ENCODE measurements around the gene CACNA2D2. TPM values are rescaled to one million over a fixed set of nuclear protein-coding genes. Genes with fewer than 3 reads are reported as not detected.

The CACNA2D2 gene
- total RNA-seq, 1 experiment from 2014 or later, result 0.03 TPM

DNA sequence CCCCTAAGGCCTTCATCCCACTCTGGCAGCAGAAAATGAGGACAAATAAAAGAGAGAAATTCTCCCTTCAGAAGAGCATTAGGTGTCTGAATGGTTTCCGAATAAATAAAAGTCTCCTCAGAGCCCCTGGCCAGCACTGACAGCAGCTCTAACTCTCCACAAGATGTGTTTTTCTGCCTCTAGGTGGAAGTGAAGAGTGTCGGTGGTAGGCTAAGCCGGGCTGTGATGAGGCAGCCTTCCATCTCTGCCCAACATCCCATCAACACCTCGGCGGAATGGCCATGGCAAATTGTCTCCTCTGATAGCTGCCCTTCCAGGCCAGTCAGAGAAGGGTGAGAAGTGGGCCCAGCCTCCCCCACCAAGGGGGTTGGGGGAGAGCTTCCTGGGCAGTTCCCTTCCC lies 6.3 kb upstream of the CACNA2D2 start:
- in situ Hi-C loops (cut with HindIII; ENCODE audit: low pct_unique_long_range_greater_than_20kb, low sequenced_read_pairs), result no loop called here
- no peak for DNase-seq (ENCODE audit: low read depth)

GRCh38 chr3:50508821-50509220 lies 5.4 kb upstream of the CACNA2D2 start:
- no peak for DNase-seq (ENCODE audit: low read depth)
- in situ Hi-C loops (cut with HindIII; ENCODE audit: low pct_unique_long_range_greater_than_20kb, low sequenced_read_pairs), result no loop called here

- in situ Hi-C loops (cut with HindIII; ENCODE audit: low pct_unique_long_range_greater_than_20kb, low sequenced_read_pairs), result no loop called here
- no peak for DNase-seq (ENCODE audit: low read depth)
Measured at GRCh38 chr3:50506169-50506568, 2.7 kb upstream of the CACNA2D2 start.

DNA sequence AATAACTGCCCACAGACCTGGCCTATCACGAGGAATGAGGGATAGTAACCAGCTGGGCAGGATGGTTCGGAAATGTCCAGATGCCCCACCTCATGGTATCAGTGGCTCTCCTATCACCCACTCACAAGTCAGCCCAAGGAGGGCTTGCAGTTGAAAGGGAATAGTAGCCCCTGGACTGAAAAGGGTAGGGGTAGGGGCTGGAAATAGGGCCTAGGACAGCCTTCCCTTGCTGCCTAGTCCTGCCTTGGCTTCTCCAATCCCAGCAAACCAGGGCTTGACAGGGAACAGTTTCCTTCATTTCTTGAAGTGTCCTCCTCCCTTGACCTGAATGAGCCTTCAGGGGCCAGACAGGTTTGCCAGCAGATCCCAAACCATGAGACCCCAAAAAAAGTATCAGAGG lies 1.2 kb upstream of the CACNA2D2 start:
- no peak for DNase-seq (ENCODE audit: low read depth)
- in situ Hi-C loops (cut with HindIII; ENCODE audit: low pct_unique_long_range_greater_than_20kb, low sequenced_read_pairs), result no loop called here

DNA sequence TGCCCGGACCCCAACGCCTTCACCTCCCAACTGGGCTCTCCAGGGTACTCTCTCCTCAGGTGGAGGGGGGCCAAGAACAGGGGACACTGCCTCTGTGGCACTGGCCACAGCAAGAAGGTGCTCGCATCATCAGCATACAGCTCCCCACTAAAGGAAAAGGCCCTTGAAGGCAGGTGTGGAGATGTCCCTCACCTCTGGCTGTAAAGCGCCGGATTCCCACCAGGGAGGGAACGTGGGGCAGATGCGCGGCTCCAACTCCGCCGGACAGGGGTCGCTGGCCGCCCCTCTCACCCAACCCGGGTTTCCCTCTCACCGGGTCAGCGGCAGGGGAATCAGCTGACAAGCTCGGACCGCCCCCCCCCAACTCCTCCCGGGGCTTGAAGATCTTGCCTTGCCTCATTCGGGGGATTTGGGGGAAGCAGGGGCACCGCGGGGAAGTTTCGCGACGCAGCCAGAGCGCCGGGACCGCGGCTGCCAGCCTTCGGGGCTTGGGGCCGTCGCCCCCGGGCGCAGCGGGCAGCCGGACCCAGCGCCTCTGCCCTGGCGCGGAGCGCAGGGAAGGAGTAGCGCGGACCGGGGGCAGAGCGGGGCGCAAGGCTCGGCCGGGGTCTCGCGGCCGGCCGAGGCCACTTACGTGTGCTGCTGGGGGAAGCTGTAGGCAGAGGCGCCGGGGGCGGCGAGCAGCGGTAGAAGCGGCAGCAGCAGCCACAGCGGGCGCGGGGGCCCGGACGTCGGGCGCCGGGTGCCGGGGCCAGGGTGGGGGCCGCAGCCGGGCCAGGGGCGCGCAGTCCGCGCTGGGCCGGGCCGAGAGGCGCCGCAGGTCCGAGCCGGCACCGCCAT lies 630 bp downstream of the CACNA2D2 start:
- no peak for DNase-seq (ENCODE audit: low read depth)
- in situ Hi-C loops (cut with HindIII; ENCODE audit: low pct_unique_long_range_greater_than_20kb, low sequenced_read_pairs), result no loop called here

DNA sequence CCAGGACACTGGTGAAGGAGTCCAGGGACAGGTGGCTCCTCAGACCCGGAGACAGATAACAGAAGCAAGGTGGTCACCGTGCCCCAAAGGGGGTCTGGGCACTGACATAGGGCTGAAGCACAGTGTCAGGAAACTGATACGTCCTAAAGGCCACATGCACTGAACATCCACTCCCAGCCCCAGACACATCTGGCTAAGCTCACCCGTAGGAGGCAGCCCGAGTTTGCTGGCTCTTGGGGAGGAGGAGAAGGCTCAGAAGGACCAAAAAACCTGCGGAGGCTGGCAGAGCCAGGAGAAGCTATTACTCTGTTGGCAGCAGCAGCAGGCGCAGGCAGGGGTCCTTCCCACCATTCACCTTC lies 1.2 kb downstream of the CACNA2D2 start:
- DNase-seq (ENCODE audit: low read depth), result no peak
- in situ Hi-C loops (cut with HindIII; ENCODE audit: low pct_unique_long_range_greater_than_20kb, low sequenced_read_pairs), result no loop called here

- DNase-seq (ENCODE audit: low read depth), result no peak
- in situ Hi-C loops (cut with HindIII; ENCODE audit: low pct_unique_long_range_greater_than_20kb, low sequenced_read_pairs), result no loop called here
Measured at GRCh38 chr3:50495609-50496423, 7.6 kb downstream of the CACNA2D2 start.

DNA sequence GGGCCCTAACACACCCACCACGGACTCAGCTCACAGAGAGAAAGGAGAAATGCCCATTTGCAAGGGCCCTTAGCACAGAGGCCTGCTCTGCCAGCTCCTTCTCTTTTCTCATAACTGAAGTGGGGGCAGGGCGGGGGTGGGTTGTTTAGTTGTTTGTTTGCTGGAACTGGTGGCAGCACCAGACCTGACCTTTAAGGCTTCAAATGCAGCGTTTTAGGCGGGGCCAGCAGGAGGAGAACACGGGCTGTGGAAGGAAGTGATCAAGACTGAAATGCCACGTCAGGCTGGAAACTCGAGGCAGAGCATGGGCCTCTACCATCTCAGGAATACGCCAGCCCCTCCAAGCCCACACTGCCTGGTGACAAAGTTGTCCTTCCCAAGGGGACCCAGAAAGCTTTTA lies 9.3 kb downstream of the CACNA2D2 start:
- DNase-seq (ENCODE audit: low read depth), result no peak
- in situ Hi-C loops (cut with HindIII; ENCODE audit: low pct_unique_long_range_greater_than_20kb, low sequenced_read_pairs), result no loop called here

DNA sequence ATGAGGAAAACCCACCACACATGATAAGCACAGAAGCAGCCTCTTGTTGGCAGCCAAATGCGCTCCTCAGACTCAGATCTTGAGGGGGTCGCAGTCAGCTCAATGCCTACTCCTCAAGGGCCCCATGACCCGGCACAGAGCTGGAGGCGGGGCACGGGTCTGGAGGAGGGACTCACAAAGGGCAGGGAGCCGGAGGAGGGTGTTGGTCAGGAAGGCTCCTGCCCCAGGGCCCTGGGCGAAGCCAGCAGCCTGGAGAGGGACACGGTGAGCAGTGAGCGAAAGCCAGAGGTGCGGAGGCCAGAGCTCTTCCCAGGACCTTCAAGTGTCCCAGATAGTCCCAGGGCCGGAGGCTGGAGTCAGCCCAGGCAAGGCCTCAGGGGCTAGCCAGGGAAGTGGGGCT lies 9.8 kb downstream of the CACNA2D2 start:
- no peak for DNase-seq (ENCODE audit: low read depth)
- in situ Hi-C loops (cut with HindIII; ENCODE audit: low pct_unique_long_range_greater_than_20kb, low sequenced_read_pairs), result no loop called here

DNA sequence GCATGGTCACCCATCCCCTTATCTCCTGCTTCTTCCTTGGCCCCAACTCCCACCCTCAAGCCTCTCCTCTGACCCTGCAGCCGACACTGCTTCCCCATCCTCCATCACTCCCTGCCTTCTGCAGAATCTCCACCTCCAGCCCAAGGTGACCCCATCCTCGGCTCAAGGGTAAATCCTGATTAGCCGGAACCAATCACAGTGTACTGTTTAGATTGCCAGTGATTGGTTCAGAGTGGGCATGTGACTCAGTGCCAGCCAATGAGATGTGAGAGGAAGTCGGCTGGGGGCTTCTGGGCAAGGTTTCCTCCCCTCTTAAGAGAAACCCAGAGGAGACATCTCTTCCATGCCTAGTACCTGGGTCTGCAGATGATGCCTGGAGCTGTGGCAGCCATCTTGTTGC lies 10.3 kb downstream of the CACNA2D2 start:
- DNase-seq (ENCODE audit: low read depth), result no peak
- in situ Hi-C loops (cut with HindIII; ENCODE audit: low pct_unique_long_range_greater_than_20kb, low sequenced_read_pairs), result no loop called here

GRCh38 chr3:50491023-50491422 lies 12.4 kb downstream of the CACNA2D2 start:
- no peak for DNase-seq (ENCODE audit: low read depth)
- in situ Hi-C loops (cut with HindIII; ENCODE audit: low pct_unique_long_range_greater_than_20kb, low sequenced_read_pairs), result no loop called here

DNA sequence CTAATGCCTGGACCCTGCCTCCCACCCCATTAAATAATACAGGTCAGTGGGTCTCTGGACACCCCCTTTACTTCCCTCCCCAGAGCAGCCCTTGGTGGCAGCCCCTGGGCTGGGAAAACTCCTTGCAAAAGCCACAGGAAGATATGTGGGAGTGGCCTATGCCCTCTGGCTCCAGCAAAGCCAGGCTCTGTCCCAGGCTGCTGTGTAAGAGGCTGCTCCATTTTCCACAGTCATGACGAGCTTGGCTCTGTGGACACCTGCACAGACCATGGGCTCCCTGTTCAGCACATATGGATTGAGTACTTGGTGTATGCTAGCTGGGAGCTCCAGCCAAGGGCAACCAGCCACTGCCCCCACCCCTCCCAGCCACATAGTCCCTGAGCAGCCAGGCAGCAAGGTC lies 13.0 kb downstream of the CACNA2D2 start:
- no peak for DNase-seq (ENCODE audit: low read depth)
- in situ Hi-C loops (cut with HindIII; ENCODE audit: low pct_unique_long_range_greater_than_20kb, low sequenced_read_pairs), result no loop called here

DNA sequence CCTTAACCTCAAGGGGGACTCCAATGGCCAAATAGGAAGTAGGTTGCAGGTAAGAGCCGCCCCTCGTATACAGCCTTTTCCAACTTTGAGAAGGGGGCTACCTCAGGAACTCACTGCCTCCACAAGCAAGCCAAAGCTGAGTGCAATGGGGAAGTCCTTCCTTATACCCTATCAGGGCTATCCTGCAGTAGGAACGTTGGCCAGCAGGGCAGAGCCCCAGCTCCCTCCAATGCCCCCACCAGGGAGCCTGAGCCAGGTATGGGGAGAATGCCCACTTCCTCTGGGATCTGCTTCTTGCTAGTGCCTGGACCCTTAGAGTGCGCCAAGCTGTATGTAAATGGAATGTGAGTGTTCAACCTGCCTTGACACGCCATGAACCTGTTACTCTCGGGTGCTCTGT lies 16.3 kb downstream of the CACNA2D2 start:
- DNase-seq (ENCODE audit: low read depth), result no peak
- in situ Hi-C loops (cut with HindIII; ENCODE audit: low pct_unique_long_range_greater_than_20kb, low sequenced_read_pairs), result no loop called here

DNA sequence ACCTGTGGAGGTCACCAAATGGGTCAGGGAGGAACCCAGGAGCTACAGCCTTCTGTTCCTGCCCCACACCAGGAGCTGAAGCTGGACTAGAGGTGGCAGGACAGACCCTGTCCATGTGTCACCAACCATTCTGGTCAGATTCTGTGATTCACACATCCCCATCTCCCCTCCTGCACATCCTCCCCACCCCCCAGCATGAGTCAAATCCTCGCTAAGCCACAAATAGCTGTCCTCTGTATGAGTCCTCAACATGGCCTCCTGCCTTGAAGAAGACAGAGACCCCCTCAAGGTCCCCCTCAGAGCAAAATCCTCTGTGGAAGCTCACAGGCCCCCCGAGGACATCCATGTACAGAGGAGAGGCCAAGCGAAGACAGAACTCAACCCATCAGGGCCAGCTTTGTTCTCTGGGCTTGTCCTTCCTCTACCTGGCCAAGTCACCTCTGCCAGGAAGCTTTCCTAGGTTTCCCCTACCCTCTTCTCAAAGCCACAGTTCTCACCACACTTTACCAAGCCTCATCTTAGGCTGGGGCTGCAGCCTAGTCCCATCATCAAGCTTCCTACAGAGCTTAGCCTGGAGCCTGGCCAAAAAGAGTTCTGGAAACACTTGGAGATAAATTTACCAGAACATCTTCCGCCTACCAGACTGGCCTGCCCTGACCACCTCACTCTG lies 17.1 kb downstream of the CACNA2D2 start:
- no peak for DNase-seq (ENCODE audit: low read depth)
- in situ Hi-C loops (cut with HindIII; ENCODE audit: low pct_unique_long_range_greater_than_20kb, low sequenced_read_pairs), result no loop called here

- no peak for DNase-seq (ENCODE audit: low read depth)
- in situ Hi-C loops (cut with HindIII; ENCODE audit: low pct_unique_long_range_greater_than_20kb, low sequenced_read_pairs), result no loop called here
Measured at GRCh38 chr3:50484722-50485121, 18.7 kb downstream of the CACNA2D2 start.

DNA sequence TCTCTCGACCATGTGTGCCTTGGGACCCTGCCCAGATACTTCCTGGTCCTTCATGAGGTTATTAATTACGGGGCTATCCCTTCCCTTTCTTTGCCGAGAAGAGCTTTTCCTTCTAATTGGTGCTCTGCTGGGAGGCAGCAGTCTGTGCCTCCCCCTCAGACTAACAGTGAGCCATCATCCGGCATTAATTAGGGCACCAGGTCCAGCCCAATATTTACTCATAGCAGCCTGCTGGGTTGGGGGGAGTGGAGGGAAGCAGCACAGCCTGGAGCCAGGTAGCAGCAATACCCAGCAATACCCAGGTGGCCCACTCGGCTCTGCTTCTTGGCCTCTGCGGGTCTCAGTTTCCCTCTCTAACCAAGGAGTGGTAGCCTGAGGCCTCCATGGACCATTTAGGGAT lies 20.1 kb downstream of the CACNA2D2 start:
- DNase-seq (ENCODE audit: low read depth), result no peak
- in situ Hi-C loops (cut with HindIII; ENCODE audit: low pct_unique_long_range_greater_than_20kb, low sequenced_read_pairs), result no loop called here

DNA sequence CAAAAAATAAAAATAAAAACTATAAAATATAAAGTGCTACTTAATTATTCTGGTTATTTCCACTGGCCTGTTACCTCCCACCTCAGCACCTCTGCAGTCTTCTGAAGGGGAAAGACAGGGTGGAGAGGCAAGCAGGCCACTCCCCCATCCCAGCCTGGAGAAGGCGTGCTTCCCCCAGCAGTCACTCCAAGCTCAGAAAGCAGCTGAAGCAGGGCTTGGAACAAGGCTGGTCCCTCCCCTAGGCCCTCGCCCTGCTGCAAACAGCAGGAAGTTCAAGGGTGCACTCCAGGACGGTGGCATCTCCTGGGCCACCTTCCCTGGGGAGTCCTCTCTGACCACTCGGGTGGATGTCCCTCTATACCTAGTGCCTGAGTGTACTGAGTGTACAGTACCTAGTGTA lies 21.4 kb downstream of the CACNA2D2 start:
- in situ Hi-C loops (cut with HindIII; ENCODE audit: low pct_unique_long_range_greater_than_20kb, low sequenced_read_pairs), result no loop called here
- DNase-seq (ENCODE audit: low read depth), result no peak

DNA sequence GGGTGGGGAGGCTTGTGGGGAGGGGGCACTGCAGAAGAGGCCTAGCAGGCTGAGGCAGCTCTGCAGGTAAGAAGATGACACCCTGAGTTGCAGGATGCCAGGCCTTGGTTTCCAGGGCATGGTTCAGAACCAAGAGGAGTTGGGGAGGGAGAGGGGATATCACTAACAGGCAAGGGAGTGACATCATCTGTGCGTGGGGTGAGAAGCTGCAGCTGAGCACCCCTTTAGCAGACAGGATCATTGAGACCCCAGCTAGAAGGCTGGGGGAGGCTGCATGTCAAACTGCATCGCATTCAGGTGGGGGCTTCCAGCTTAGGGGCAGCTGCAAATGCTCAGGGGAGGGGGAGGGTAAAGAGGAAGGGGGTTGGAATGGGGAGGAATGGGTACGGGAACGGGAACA lies 23.0 kb downstream of the CACNA2D2 start:
- in situ Hi-C loops (cut with HindIII; ENCODE audit: low pct_unique_long_range_greater_than_20kb, low sequenced_read_pairs), result no loop called here
- DNase-seq (ENCODE audit: low read depth), result no peak

DNA sequence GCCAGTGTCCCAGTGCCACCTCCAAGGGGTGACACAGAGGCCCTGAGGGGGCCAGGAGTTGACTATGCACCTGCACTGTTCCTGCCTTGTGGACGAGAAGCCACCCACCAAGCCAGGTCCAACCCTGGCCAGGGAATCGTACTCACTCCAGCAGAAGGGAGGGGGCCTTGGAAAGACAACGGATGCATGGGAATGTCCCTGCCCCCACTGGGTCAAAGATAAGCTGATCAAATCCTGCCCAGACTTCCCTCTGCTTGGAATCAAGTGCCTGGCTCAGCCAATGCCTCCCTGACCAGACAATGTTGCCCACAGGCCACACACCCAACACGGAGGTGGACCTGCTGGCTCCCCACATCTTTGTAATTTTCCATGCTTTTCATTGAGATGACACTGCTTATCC lies 23.9 kb downstream of the CACNA2D2 start:
- DNase-seq (ENCODE audit: low read depth), result no peak
- in situ Hi-C loops (cut with HindIII; ENCODE audit: low pct_unique_long_range_greater_than_20kb, low sequenced_read_pairs), result no loop called here
